Mucosa of stomach (tissue), 1 donor: Measurements from ENCODE around the gene PLCG2.

Experiments used
- H3K27me3 ChIP-seq: one replicate; pipeline ENCODE4 v1.7.0; 2013; ENCODE audit warnings: mild to moderate bottlenecking, low read length; ENCODE audit not compliant: control insufficient read depth, insufficient read depth
- H3K36me3 ChIP-seq: one replicate; pipeline ENCODE4 v1.7.0; 2013; ENCODE audit warnings: low read length; ENCODE audit not compliant: control insufficient read depth, insufficient read depth
- H3K4me1 ChIP-seq: one replicate; pipeline ENCODE4 v1.7.0; 2013; ENCODE audit warnings: mild to moderate bottlenecking, low read length; ENCODE audit not compliant: control insufficient read depth, insufficient read depth
- H3K4me3 ChIP-seq: one replicate; pipeline ENCODE4 v1.7.0; 2013; ENCODE audit warnings: low read length
- H3K9ac ChIP-seq: one replicate; pipeline ENCODE4 v1.7.0; 2013; ENCODE audit warnings: mild to moderate bottlenecking, low read length, moderate library complexity
- H3K9me3 ChIP-seq: one replicate; pipeline ENCODE4 v1.7.0; 2013; ENCODE audit warnings: mild to moderate bottlenecking, low read length, moderate library complexity; ENCODE audit not compliant: control insufficient read depth
- donor health status: Pancreatic carcinoma.

The PLCG2 gene

GRCh38 chr16:81882559-81882958 lies 103.5 kb downstream of the PLCG2 start:
- Histone ChIP-seq H3K4me1 (peaks cover 2% of the 10 kb centered on the region), H3K9me3 (no peaks in the 10 kb centered on the region), H3K4me3 (no peak overlapping the region), H3K9ac (no peak overlapping the region), H3K36me3 (no peaks in the 10 kb centered on the region), H3K27me3 (peaks cover 4% of the 10 kb centered on the region)

DNA sequence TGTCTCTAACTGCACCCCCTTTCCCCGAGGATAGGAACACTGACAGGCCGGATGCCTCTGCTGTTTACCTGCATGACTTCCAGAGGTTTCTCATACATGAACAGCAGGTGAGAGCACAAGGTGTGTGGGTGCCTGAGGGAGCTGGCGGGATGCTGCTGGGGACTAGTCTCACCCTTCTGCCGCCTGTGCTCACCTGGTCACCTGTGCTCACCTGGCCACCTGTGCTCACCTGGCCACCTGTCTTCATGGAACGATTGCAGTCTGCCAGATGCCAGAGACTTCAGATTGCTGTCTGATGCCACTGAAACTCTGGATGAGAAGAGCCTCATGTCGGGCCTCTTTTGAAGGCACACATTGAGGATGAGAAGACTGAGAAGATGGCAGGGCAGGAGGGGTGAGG lies 104.1 kb downstream of the PLCG2 start:
- no peaks in the 10 kb centered on the region for H3K9me3 ChIP-seq
- H3K4me3 ChIP-seq, result no peak overlapping the region
- peaks cover 8% of the 10 kb centered on the region for H3K4me1 ChIP-seq
- peaks cover 4% of the 10 kb centered on the region for H3K27me3 ChIP-seq
- H3K36me3 ChIP-seq, result no peaks in the 10 kb centered on the region
- no peak overlapping the region for H3K9ac ChIP-seq

DNA sequence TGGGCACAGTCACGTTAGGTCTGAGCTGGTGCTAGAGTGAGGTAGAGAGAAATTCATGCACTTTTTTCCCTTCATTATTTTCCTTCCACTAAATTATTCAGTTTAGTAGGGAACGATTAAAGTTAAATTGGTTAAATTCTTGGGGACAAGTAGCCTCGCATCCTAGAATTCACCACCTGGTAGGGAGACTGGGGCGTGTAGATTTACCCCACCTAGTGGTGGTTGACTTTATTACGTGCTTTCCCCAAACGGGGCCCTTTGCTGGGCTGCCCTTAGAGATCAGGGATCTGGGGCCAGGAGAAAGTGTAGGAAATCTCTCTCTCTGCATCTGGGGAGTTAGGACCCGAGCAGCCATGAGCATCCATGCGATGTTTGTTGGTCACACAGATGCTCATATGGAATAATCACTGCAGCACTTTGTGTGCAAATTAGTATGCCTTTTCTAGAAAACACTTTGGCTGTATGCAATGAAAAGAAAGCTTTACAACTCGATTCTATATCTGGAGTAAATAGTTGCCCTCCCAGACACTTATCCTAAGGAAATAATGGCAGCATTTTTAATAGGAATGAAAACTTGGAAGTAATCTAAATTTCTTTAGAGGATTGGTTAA lies 107.0 kb downstream of the PLCG2 start:
- H3K27me3 ChIP-seq, result peaks cover 4% of the 10 kb centered on the region
- no peak overlapping the region for H3K9ac ChIP-seq
- H3K9me3 ChIP-seq, result no peaks in the 10 kb centered on the region
- H3K36me3 ChIP-seq, result no peaks in the 10 kb centered on the region
- peaks cover 13% of the 10 kb centered on the region for H3K4me1 ChIP-seq
- no peak overlapping the region for H3K4me3 ChIP-seq

DNA sequence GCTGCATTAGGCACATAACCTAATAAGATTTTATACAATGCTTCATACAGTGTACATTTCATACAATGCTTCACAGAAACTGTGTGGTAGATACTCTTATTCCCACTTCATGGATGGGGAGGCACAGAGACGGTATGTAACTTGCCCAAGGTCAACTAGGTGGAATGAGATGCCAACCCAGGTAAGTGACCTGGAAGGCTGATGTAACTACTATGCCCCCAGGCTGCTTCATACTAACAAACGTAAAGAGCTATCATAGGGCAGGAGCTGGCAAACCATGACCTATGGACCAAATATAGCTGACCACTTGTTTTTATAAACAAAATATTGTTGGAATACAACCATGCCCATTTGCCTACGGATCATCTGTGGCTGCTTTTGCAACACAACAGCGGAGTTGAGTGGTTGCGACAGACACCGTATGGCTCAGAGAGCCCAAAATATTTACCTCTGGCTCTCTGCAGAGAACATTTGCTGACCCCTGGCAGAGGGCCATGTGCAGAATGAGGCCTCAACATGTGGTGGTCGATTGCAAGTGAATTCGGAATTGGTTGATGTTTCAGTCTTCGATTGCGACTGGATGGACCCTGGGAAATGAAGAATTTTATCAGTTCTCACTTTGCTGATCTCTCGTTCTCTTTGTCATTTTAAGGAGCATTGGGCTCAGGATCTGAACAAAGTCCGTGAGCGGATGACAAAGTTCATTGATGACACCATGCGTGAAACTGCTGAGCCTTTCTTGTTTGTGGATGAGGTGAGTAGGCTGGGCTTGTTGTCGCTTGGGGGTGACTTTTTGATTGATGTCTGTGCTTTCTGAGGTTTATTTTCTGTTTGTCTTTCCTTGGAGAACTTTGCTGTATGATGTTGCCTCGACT lies 109.7 kb downstream of the PLCG2 start:
- Histone ChIP-seq H3K4me3 (no peak overlapping the region), H3K4me1 (peaks cover 13% of the 10 kb centered on the region), H3K36me3 (no peaks in the 10 kb centered on the region), H3K9ac (peak overlapping the region; percentile 47), H3K27me3 (no peaks in the 10 kb centered on the region), H3K9me3 (no peaks in the 10 kb centered on the region)

- no peaks in the 10 kb centered on the region for H3K36me3 ChIP-seq
- no peaks in the 10 kb centered on the region for H3K9me3 ChIP-seq
- no peak overlapping the region for H3K4me3 ChIP-seq
- no peaks in the 10 kb centered on the region for H3K27me3 ChIP-seq
- no peak overlapping the region for H3K9ac ChIP-seq
- H3K4me1 ChIP-seq, result peaks cover 13% of the 10 kb centered on the region
Observed at GRCh38 chr16:81891736-81892364, 112.8 kb downstream of the PLCG2 start.

- H3K9me3 ChIP-seq, result no peaks in the 10 kb centered on the region
- no peak overlapping the region for H3K4me3 ChIP-seq
- no peak overlapping the region for H3K9ac ChIP-seq
- H3K4me1 ChIP-seq, result peaks cover 3% of the 10 kb centered on the region
- H3K36me3 ChIP-seq, result no peaks in the 10 kb centered on the region
- H3K27me3 ChIP-seq, result no peaks in the 10 kb centered on the region
Observed at GRCh38 chr16:81894592-81894991, 115.5 kb downstream of the PLCG2 start.

- Histone ChIP-seq H3K36me3 (no peaks in the 10 kb centered on the region), H3K4me3 (no peak overlapping the region), H3K27me3 (no peaks in the 10 kb centered on the region), H3K9me3 (no peaks in the 10 kb centered on the region), H3K9ac (no peak overlapping the region), H3K4me1 (peaks cover 14% of the 10 kb centered on the region)
Observed at GRCh38 chr16:81896902-81897301, 117.8 kb downstream of the PLCG2 start.

- Histone ChIP-seq H3K9ac (no peak overlapping the region), H3K27me3 (no peaks in the 10 kb centered on the region), H3K36me3 (no peaks in the 10 kb centered on the region), H3K4me3 (no peak overlapping the region), H3K4me1 (peaks cover 14% of the 10 kb centered on the region), H3K9me3 (no peaks in the 10 kb centered on the region)
Observed at GRCh38 chr16:81899601-81900000, 120.5 kb downstream of the PLCG2 start.

DNA sequence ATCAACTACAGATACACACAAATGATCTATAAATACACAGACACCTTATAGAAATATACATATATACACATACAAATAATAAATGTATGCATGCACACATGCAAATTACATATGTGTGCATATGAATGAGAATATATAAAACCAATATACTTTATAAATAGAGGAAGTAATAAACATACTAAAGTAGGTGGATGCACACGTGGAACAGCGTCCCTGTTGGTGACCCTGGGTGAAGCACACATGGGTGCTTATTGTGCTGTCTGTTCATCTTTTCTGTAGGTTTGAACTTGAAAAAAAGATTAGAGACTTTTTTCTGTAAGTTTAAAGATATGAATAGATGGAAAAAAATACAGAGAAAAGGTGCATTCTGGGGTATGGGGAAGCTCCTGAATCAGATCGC lies 120.9 kb downstream of the PLCG2 start:
- H3K9me3 ChIP-seq, result no peaks in the 10 kb centered on the region
- no peaks in the 10 kb centered on the region for H3K27me3 ChIP-seq
- H3K4me3 ChIP-seq, result no peak overlapping the region
- no peaks in the 10 kb centered on the region for H3K36me3 ChIP-seq
- H3K9ac ChIP-seq, result no peak overlapping the region
- peaks cover 14% of the 10 kb centered on the region for H3K4me1 ChIP-seq

- H3K27me3 ChIP-seq, result no peaks in the 10 kb centered on the region
- H3K9me3 ChIP-seq, result no peaks in the 10 kb centered on the region
- no peak overlapping the region for H3K4me3 ChIP-seq
- H3K4me1 ChIP-seq, result peaks cover 14% of the 10 kb centered on the region
- H3K9ac ChIP-seq, result no peak overlapping the region
- no peaks in the 10 kb centered on the region for H3K36me3 ChIP-seq
Observed at GRCh38 chr16:81900456-81900855, 121.4 kb downstream of the PLCG2 start.

DNA sequence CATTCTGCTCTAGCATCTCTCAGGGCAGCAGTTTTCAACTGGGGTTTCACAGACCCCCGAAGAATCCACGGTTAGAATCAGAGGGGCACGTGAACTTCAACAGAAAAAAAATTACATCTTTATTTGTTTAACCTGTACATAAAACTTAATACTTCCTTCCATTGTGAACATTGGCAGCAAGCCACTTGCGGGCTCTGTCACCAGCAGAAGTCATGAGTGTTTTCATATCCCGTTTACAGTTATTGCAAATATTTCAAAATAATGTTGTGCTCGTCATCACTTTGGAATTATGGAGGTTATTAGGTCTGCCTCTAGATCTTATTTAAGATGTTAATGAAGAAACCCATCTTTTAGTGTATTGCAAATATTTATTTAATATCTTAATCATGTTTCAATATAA lies 122.4 kb downstream of the PLCG2 start:
- H3K27me3 ChIP-seq, result no peaks in the 10 kb centered on the region
- H3K36me3 ChIP-seq, result no peaks in the 10 kb centered on the region
- H3K4me3 ChIP-seq, result no peak overlapping the region

GRCh38 chr16:81902025-81902424 lies 122.9 kb downstream of the PLCG2 start:
- Histone ChIP-seq H3K9me3 (no peaks in the 10 kb centered on the region), H3K4me3 (no peak overlapping the region), H3K36me3 (no peaks in the 10 kb centered on the region), H3K4me1 (peaks cover 14% of the 10 kb centered on the region), H3K9ac (no peak overlapping the region), H3K27me3 (no peaks in the 10 kb centered on the region)

More for the DNA sequence above, 122.4 kb downstream of the PLCG2 start:
- Histone ChIP-seq H3K4me1 (peaks cover 14% of the 10 kb centered on the region), H3K9me3 (no peaks in the 10 kb centered on the region), H3K9ac (no peak overlapping the region)
